ENCODE results near the gene GID8. TPM values are rescaled to one million over a fixed set of nuclear protein-coding genes. Genes with fewer than 3 reads are reported as not detected.

The GID8 gene
- total and polyA plus RNA-seq, 2 of the 13 experiments (the other 11 are each of a cell fraction or from before 2014, with no cell fraction given) = 39.6 to 59.8 TPM

DNA sequence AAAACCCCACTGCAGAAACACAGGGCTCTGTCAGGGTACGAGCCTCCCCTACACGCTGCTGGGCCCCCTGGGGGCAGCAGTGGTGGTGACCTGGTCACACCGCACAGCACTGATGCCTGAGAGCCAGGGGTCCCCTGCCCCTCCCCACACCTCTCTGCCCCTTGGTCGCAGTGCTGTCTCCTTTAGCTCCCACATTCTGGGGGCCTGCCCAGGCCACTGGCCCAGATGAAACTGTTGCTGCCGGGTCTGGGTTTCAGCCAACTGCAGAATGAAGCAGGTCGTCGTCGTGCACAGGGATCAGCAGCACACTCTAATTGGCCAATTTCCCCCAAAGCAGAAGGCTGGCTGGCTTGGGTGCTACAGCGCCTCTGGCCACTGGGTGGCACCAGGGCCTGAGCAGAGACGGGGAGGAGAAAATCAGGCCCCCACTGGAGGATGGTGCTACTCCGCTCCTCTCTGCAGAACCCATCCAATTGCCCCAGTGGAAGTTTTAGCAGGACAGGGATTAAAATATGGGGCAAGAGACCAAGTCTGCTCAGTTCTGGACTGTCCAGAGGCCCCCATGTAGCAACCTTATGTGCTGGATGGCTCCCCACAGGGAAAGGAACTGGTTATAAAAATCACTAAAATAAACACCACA, 37.8 kb upstream of the GID8 start (continued):
- TF ChIP-seq, protein P1, sequence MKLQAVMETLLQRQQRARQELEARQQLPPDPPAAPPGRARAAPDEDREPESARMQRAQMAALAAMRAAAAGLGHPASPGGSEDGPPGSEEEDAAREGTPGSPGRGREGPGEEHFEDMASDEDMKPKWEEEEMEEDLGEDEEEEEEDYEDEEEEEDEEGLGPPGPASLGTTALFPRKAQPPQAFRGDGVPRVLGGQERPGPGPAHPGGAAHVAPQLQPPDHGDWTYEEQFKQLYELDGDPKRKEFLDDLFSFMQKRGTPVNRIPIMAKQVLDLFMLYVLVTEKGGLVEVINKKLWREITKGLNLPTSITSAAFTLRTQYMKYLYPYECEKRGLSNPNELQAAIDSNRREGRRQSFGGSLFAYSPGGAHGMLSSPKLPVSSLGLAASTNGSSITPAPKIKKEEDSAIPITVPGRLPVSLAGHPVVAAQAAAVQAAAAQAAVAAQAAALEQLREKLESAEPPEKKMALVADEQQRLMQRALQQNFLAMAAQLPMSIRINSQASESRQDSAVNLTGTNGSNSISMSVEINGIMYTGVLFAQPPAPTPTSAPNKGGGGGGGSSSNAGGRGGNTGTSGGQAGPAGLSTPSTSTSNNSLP (IDR thresholded peaks at IDR 0.05; ENCODE audit: low read depth, low read length) = no peak
- TF ChIP-seq ZNF512B (CRISPR knock-in tag; IDR thresholded peaks at IDR 0.05; ENCODE audit: borderline replicate concordance) (peak; percentile 86; the same call in 1 of the 2 replicates), ZNF253 (CRISPR knock-in tag; IDR thresholded peaks at IDR 0.05; ENCODE audit: borderline replicate concordance) (peak; percentile 54; the same call in 1 of the 2 replicates), RFXAP (CRISPR knock-in tag; IDR thresholded peaks at IDR 0.05; ENCODE audit: borderline replicate concordance) (peak; percentile 90), YEATS4 (CRISPR knock-in tag; IDR thresholded peaks at IDR 0.05; ENCODE audit: borderline replicate concordance) (peak; percentile 92), ZNF850 (CRISPR knock-in tag; conservative IDR thresholded peaks at IDR 0.05) (no peak), ZFP36L1 (CRISPR knock-in tag; IDR thresholded peaks at IDR 0.05) (peak; percentile 97; the same call in 1 of the 2 replicates), KDM6A (CRISPR knock-in tag; IDR thresholded peaks at IDR 0.05; ENCODE audit: low read depth) (no peak), ZNF607 (CRISPR knock-in tag; IDR thresholded peaks at IDR 0.05; ENCODE audit: borderline replicate concordance) (peak; percentile 15; the same call in 1 of the 2 replicates), ONECUT2 (CRISPR knock-in tag; IDR thresholded peaks at IDR 0.05) (peak; percentile 28; the same call in 1 of the 2 replicates), U2AF2 (IDR thresholded peaks at IDR 0.05; ENCODE audit: low read depth, low read length) (no peak), ZFP90 (CRISPR knock-in tag; IDR thresholded peaks at IDR 0.05; ENCODE audit: borderline replicate concordance) (peak; percentile 97), TOE1 (CRISPR knock-in tag; IDR thresholded peaks at IDR 0.05) (no peak; the same call in 1 of the 2 replicates), SMYD3 (CRISPR knock-in tag; IDR thresholded peaks at IDR 0.05) (peak; percentile 92), FOSL1 (CRISPR knock-in tag; IDR thresholded peaks at IDR 0.05; ENCODE audit: borderline replicate concordance) (peak; percentile 24; the same call in 1 of the 2 replicates), AKAP8 (CRISPR knock-in tag; IDR thresholded peaks at IDR 0.05) (peak; percentile 100), ZNF547 (CRISPR knock-in tag; IDR thresholded peaks at IDR 0.05) (no peak; the same call in 1 of the 2 replicates), DR1 (CRISPR knock-in tag; IDR thresholded peaks at IDR 0.05) (peak; percentile 74), ZNF136 (CRISPR knock-in tag; IDR thresholded peaks at IDR 0.05; ENCODE audit: low read depth) (peak; percentile 44; the same call in 1 of the 2 replicates), ZNF572 (CRISPR knock-in tag; IDR thresholded peaks at IDR 0.05) (peak; percentile 85)
- TF ChIP-seq, protein P2, sequence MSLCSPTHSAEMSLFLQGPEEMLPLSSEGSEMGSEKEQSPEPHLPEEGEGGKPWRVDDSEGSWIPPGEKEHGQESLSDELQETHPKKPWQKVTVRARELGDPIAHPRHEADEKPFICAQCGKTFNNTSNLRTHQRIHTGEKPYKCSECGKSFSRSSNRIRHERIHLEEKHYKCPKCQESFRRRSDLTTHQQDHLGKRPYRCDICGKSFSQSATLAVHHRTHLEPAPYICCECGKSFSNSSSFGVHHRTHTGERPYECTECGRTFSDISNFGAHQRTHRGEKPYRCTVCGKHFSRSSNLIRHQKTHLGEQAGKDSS (CRISPR knock-in tag; IDR thresholded peaks at IDR 0.05; ENCODE audit: borderline replicate concordance, low read depth) = peak; percentile 69; the same call in 1 of the 2 replicates
- TF ChIP-seq, protein P3, sequence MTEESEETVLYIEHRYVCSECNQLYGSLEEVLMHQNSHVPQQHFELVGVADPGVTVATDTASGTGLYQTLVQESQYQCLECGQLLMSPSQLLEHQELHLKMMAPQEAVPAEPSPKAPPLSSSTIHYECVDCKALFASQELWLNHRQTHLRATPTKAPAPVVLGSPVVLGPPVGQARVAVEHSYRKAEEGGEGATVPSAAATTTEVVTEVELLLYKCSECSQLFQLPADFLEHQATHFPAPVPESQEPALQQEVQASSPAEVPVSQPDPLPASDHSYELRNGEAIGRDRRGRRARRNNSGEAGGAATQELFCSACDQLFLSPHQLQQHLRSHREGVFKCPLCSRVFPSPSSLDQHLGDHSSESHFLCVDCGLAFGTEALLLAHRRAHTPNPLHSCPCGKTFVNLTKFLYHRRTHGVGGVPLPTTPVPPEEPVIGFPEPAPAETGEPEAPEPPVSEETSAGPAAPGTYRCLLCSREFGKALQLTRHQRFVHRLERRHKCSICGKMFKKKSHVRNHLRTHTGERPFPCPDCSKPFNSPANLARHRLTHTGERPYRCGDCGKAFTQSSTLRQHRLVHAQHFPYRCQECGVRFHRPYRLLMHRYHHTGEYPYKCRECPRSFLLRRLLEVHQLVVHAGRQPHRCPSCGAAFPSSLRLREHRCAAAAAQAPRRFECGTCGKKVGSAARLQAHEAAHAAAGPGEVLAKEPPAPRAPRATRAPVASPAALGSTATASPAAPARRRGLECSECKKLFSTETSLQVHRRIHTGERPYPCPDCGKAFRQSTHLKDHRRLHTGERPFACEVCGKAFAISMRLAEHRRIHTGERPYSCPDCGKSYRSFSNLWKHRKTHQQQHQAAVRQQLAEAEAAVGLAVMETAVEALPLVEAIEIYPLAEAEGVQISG (CRISPR knock-in tag; IDR thresholded peaks at IDR 0.05) = peak; percentile 96
